IMR-90 (cell line): ENCODE measurements around the gene UPP2. TPM values are rescaled to one million over a fixed set of nuclear protein-coding genes. Genes with fewer than 3 reads are reported as not detected.

Source experiments
- ATAC-seq: fragments of 200-7000 bp; cut with Tn5 transposase; 2 replicates; pipeline ENCODE4 v1.9.1; 2020; ENCODE audit warnings: low read depth, mild to moderate bottlenecking, moderate library complexity
- BruUV-seq: library from RNA; stranded (reverse); fragments of 400-500 nt; replicated peaks from 2 replicates; lab custom pipeline; 2021; lab: Mats Ljungman, UMichigan
- CTCF ChIA-PET: fragments of 300-600 bp; formaldehyde crosslinking; extraction: SDS; loops from one replicate; lab custom pipeline; 2021; ENCODE audit warnings: antibody characterized with exemption; lab: Yijun Ruan, JAX
- POLR2A ChIA-PET: fragments of 300-600 bp; sonication (Branson Sonifier 250); formaldehyde crosslinking; loops from one replicate; lab custom pipeline; 2022; ENCODE audit warnings: antibody characterized with exemption; ENCODE audit not compliant: unreplicated experiment; lab: Charles Lee
- DNase-seq: peaks from one replicate; pipeline ENCODE4 v3.0.0; 2013
- H2AFZ ChIP-seq: replicated peaks from 2 replicates; pipeline ENCODE3; 2013; ENCODE audit warnings: low read length, mild to moderate bottlenecking; ENCODE audit not compliant: poor library complexity
- H2AK5ac ChIP-seq: 2 replicates; pipeline ENCODE4 v1.6.1; 2013; ENCODE audit warnings: low read depth, low read length, inconsistent platforms
- H2AK9ac ChIP-seq: replicated peaks from 2 replicates; pipeline ENCODE3; 2013; ENCODE audit warnings: mild to moderate bottlenecking, low read depth, low read length, moderate library complexity; ENCODE audit not compliant: poor library complexity
- H2BK120ac ChIP-seq: 2 replicates; pipeline ENCODE4 v1.6.1; 2013; ENCODE audit warnings: low read depth, low read length, inconsistent platforms
- H2BK15ac ChIP-seq: 3 replicates; pipeline ENCODE4 v1.6.1; 2013; ENCODE audit warnings: low read depth, low read length, inconsistent platforms
- H2BK20ac ChIP-seq: 2 replicates; pipeline ENCODE4 v1.6.1; 2013; ENCODE audit warnings: low read depth, mild to moderate bottlenecking, inconsistent platforms, low read length, moderate library complexity
- H2BK5ac ChIP-seq: 2 replicates; pipeline ENCODE4 v1.6.1; 2013; ENCODE audit warnings: mild to moderate bottlenecking, low read depth, low read length, inconsistent platforms; ENCODE audit not compliant: poor library complexity, severe bottlenecking
- H3K14ac ChIP-seq: replicated peaks from 2 replicates; pipeline ENCODE4 v1.6.1; 2013; ENCODE audit warnings: low read depth, low read length, inconsistent platforms
- H3K18ac ChIP-seq: 2 replicates; pipeline ENCODE4 v1.6.1; 2013; ENCODE audit warnings: low read depth, low read length, control low read depth
- H3K23ac ChIP-seq: 2 replicates; pipeline ENCODE4 v1.6.1; 2013; ENCODE audit warnings: low read depth, low read length, inconsistent platforms
- H3K27ac ChIP-seq: 2 replicates; pipeline ENCODE4 v1.5.1; 2013; ENCODE audit warnings: mild to moderate bottlenecking, control low read depth, low read length; ENCODE audit not compliant: insufficient read depth
- H3K27me3 ChIP-seq: 2 replicates; pipeline ENCODE4 v1.6.1; 2013; ENCODE audit warnings: low read length; ENCODE audit not compliant: control insufficient read depth, insufficient read depth
- H3K36me3 ChIP-seq: 2 replicates; pipeline ENCODE4 v1.6.1; 2013; ENCODE audit warnings: low read length, mixed read lengths; ENCODE audit not compliant: control insufficient read depth, insufficient read depth
- H3K4ac ChIP-seq: 2 replicates; pipeline ENCODE4 v1.6.1; 2013; ENCODE audit warnings: low read depth, low read length, inconsistent platforms
- H3K4me1 ChIP-seq: 2 replicates; pipeline ENCODE4 v1.6.1; 2013; ENCODE audit warnings: low read length, mixed read lengths; ENCODE audit not compliant: control insufficient read depth, insufficient read depth
- H3K4me2 ChIP-seq: 2 replicates; pipeline ENCODE4 v1.6.1; 2013; ENCODE audit warnings: low read depth, mild to moderate bottlenecking, control low read depth, low read length, moderate library complexity
- H3K4me3 ChIP-seq: 2 replicates; pipeline ENCODE4 v1.5.1; 2013; ENCODE audit warnings: low read depth, mild to moderate bottlenecking, control low read depth, low read length, moderate library complexity; ENCODE audit not compliant: insufficient read depth
- H3K56ac ChIP-seq: 2 replicates; pipeline ENCODE4 v1.6.1; 2013; ENCODE audit warnings: low read length, inconsistent platforms; ENCODE audit not compliant: insufficient read depth; ENCODE audit errors: extremely low read depth
- H3K79me1 ChIP-seq, 2 experiments: 2 replicates each; pipeline ENCODE4 v1.6.1; 2013; ENCODE audit warnings: low read length in 2 of 2, inconsistent platforms in 1 of 2, low read depth in 1 of 2
- H3K9ac ChIP-seq: 2 replicates; pipeline ENCODE4 v1.6.1; 2013; ENCODE audit warnings: low read depth, low read length, control low read depth
- H3K9me1 ChIP-seq: 2 replicates; pipeline ENCODE4 v1.6.1; 2013; ENCODE audit warnings: low read length, inconsistent platforms; ENCODE audit not compliant: insufficient read depth
- H3K9me3 ChIP-seq: 2 replicates; pipeline ENCODE4 v1.6.1; 2013; ENCODE audit warnings: low read length; ENCODE audit not compliant: control insufficient read depth, insufficient read depth
- H4K20me1 ChIP-seq: 2 replicates; pipeline ENCODE4 v1.6.1; 2013; ENCODE audit warnings: low read length, inconsistent platforms; ENCODE audit not compliant: insufficient read depth
- H4K5ac ChIP-seq: 2 replicates; pipeline ENCODE4 v1.6.1; 2013; ENCODE audit warnings: mild to moderate bottlenecking, low read depth, low read length, control low read depth
- H4K8ac ChIP-seq, 2 experiments: 2 replicates each; pipeline ENCODE4 v1.6.1; 2013; ENCODE audit warnings: low read depth in 2 of 2, low read length in 2 of 2, control low read depth in 1 of 2, inconsistent platforms in 1 of 2
- H4K91ac ChIP-seq: 2 replicates; pipeline ENCODE4 v1.6.1; 2013; ENCODE audit warnings: low read depth, low read length, inconsistent platforms; ENCODE audit not compliant: insufficient read depth
- MAFK ChIP-seq: IDR thresholded peaks from 2 replicates; pipeline ENCODE4 v1.6.1; 2012; ENCODE audit warnings: low read depth, low read length, improper control_type of control experiment
- SMC3 ChIP-seq: fragments of 150-350 bp; IDR thresholded peaks from 2 replicates; pipeline ENCODE4 v1.6.1; 2016; ENCODE audit warnings: low read depth, mild to moderate bottlenecking, antibody characterized with exemption, low read length, moderate library complexity
- WGBS, 2 experiments: methylation state at CpG; one replicate each; pipeline versions ENCODE4 v1.1.5 to v1.1.7; 2013; ENCODE audit warnings: missing lambda C conversion rate in 2 of 2; ENCODE audit not compliant: insufficient read length in 1 of 2; ENCODE audit errors: extremely low coverage in 2 of 2; 5-methylcytosine and 5-hydroxymethylcytosine counted together
- dilution Hi-C: fragments of 300-500 bp; cut with HindIII; formaldehyde crosslinking; loops from one replicate; pipeline ENCODE4 v1.14.3; 2018; ENCODE audit warnings: low sequenced_read_pairs; ENCODE audit not compliant: unreplicated experiment
- in situ Hi-C: fragments of 300-500 bp; cut with MboI; formaldehyde crosslinking; loops from 3 replicates; pipeline ENCODE4 v1.14.3; 2019; ENCODE audit warnings: low sequenced_read_pairs, inconsistent platforms, mixed read lengths
- intact Hi-C: fragments of 100-400 bp; cut with micrococcal nuclease; formaldehyde crosslinking; loops from 2 replicates; pipeline ENCODE4 v1.10.0; 2022
- polyA plus RNA-seq, 3 experiments: library from polyadenylated mRNA; depleted of rRNA; stranded (reverse); fragments of >200 nt; gene quantifications; 2 replicates each; pipeline ENCODE4 v1.2.3, GENCODE V29; 2012; ENCODE audit warnings: low replicate concordance in 1 of 3
- total RNA-seq: library from RNA; depleted of rRNA; stranded (reverse); fragments of >200 nt; gene quantifications from 2 replicates; pipeline ENCODE4 v1.2.3, GENCODE V29; 2012

The UPP2 gene
- total and polyA plus RNA-seq, 2 of the 4 experiments (the other 2 are of a cell fraction), result not detected

- Histone ChIP-seq H3K56ac (no peak overlapping the region), H4K8ac (no peak overlapping the region), H3K27me3 (no peaks in the 10 kb centered on the region), H4K91ac (no peak overlapping the region), H2BK5ac (no peak overlapping the region), H3K79me1 (no peaks in the 10 kb centered on the region), H3K27ac (no peak overlapping the region), H3K9me3 (no peaks in the 10 kb centered on the region), H2BK15ac (no peak overlapping the region), H3K4me2 (no peak overlapping the region), H3K9me1 (no peaks in the 10 kb centered on the region), H2AK9ac (no peak overlapping the region), H4K20me1 (no peaks in the 10 kb centered on the region), H2AFZ (no peak overlapping the region), H3K14ac (no peak overlapping the region), H3K23ac (no peak overlapping the region), H3K36me3 (no peaks in the 10 kb centered on the region), H2AK5ac (no peak overlapping the region), H3K4me1 (no peaks in the 10 kb centered on the region), H4K5ac (no peak overlapping the region), H3K9ac (no peak overlapping the region), H2BK20ac (no peak overlapping the region), H3K4me3 (no peak overlapping the region), H2BK120ac (no peak overlapping the region), H3K4ac (no peak overlapping the region), H3K18ac (no peak overlapping the region)
- dilution Hi-C loops, result no loop called here
- BruUV-seq, result no TSS peak
- ChIA-PET POLR2A (no interaction called here), CTCF (no interaction called here)
- WGBS, 2 experiments, result no CpG with 5 or more reads among the region's 2 CpGs
- in situ Hi-C loops, result no loop called here
- intact Hi-C loops, result no loop called here
- TF ChIP-seq SMC3 (no peak), MAFK (peak; percentile 52)
- ATAC-seq (no peak), DNase-seq (no peak)
These were observed 44.8 kb upstream of the UPP2 start for GRCh38 chr2:158056875-158057274.
